Measurements from ENCODE around the gene LY6G5C. TPM values are rescaled to one million over a fixed set of nuclear protein-coding genes. Genes with fewer than 3 reads are reported as not detected.
"Not testable (repeated sequence)": the region's sequence is repeated elsewhere in the genome, so short reads cannot be mapped to it uniquely, and the experiment has no call there.

LY6G5C gene
- total and polyA plus RNA-seq, 4 donors: 0.40 to 13.1 (median 5.9) TPM

GRCh38 chr6:31715022-31715958 is 34.4 kb upstream of the LY6G5C start, which contains the start of gene LY6G6D:
LY6G6D (plus strand) TSS chr6:31715348; CDS start chr6:31715356, 8 bp downstream.
- no peaks in the 10 kb centered on the region for H3K27me3 ChIP-seq (ENCODE audit: control insufficient read depth, insufficient read depth, low read length)
- H3K27ac ChIP-seq (ENCODE audit: low read depth, low read length): peak within 1 kb of the TSS; percentile 81
- WGBS (ENCODE audit: insufficient coverage): 29% methylated on average over 13 of the region's 16 CpGs
- H3K36me3 ChIP-seq (ENCODE audit: control insufficient read depth, insufficient read depth, low read length): no peaks in the 10 kb centered on the region
- peak in 1 of 6 donors; percentile 82 for DNase-seq (ENCODE audit: low read depth in 4 of 6, low spot score in 6 of 6)
- H3K4me3 ChIP-seq (ENCODE audit: low read depth, low read length): no peak within 1 kb of the TSS
- H3K9me3 ChIP-seq (ENCODE audit: control insufficient read depth, insufficient read depth, low read length): no peaks in the 10 kb centered on the region
- peaks cover 23% of the 10 kb centered on the region for H3K4me1 ChIP-seq (ENCODE audit: control insufficient read depth, insufficient read depth, low read length)

- WGBS (ENCODE audit: insufficient coverage): 12% methylated on average over 4 of the region's 5 CpGs
- DNase-seq (ENCODE audit: low read depth in 4 of 6, low spot score in 6 of 6): peak in 2 of 6 donors; percentile 49 to 85
- H3K9me3 ChIP-seq (ENCODE audit: control insufficient read depth, insufficient read depth, low read length): no peaks in the 10 kb centered on the region
- H3K36me3 ChIP-seq (ENCODE audit: control insufficient read depth, insufficient read depth, low read length): no peaks in the 10 kb centered on the region
- no peak overlapping the region for H3K4me3 ChIP-seq (ENCODE audit: low read depth, low read length)
- H3K27ac ChIP-seq (ENCODE audit: low read depth, low read length): peak overlapping the region; percentile 81
- no peaks in the 10 kb centered on the region for H3K27me3 ChIP-seq (ENCODE audit: control insufficient read depth, insufficient read depth, low read length)
- peaks cover 23% of the 10 kb centered on the region for H3K4me1 ChIP-seq (ENCODE audit: control insufficient read depth, insufficient read depth, low read length)
These were observed 33.3 kb upstream of the LY6G5C start for GRCh38 chr6:31713991-31714684.

DNA sequence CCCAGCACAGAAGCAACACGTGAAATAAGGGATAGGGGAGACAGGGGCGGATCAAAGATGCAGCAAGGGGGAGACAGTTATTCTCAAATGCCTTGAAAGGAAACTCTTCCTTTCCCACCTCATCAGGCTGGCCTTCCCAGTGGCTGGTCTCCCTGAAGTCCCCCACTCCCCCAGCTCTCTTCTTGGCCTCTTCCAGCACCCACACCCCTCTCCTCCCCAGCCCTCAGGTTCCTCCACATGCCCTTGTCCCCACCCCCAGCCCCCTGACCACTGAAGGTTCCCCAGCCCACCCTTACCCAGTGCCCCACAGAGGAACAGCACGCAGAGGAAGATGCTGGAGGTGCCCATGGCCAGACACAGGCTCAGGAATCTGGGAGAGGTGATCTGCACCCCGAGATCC is 32.6 kb upstream of the LY6G5C start:
- no peak overlapping the region for H3K4me3 ChIP-seq (ENCODE audit: low read depth, low read length)
- WGBS (ENCODE audit: insufficient coverage): no CpG with 5 or more reads among the region's 4 CpGs
- no peaks in the 10 kb centered on the region for H3K9me3 ChIP-seq (ENCODE audit: control insufficient read depth, insufficient read depth, low read length)
- no peaks in the 10 kb centered on the region for H3K36me3 ChIP-seq (ENCODE audit: control insufficient read depth, insufficient read depth, low read length)
- H3K27me3 ChIP-seq (ENCODE audit: control insufficient read depth, insufficient read depth, low read length): no peaks in the 10 kb centered on the region
- peak overlapping the region; percentile 81 for H3K27ac ChIP-seq (ENCODE audit: low read depth, low read length)
- peaks cover 23% of the 10 kb centered on the region for H3K4me1 ChIP-seq (ENCODE audit: control insufficient read depth, insufficient read depth, low read length)
- DNase-seq (ENCODE audit: low read depth in 4 of 6, low spot score in 6 of 6): no peak

DNA sequence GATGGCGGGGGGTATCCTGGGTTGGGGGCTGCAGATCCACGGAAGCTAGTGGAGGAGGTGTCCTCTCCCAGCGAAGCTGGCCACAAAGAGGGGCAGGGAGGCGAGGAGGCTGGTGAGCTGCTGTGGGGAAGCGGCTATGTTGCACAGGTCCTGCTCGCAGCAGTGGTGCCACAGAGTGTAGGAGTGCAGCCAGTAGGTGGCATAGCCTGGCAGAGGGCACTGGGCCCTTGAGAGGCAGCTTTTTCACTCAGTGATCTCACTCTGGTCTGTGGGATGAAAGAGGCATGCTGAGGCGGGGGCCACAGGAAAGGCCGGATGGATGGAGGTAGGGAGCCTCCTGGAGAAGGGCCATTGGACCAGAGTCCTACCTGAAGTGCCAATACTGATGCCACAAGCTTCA is 31.4 kb upstream of the LY6G5C start:
- H3K9me3 ChIP-seq (ENCODE audit: control insufficient read depth, insufficient read depth, low read length): no peaks in the 10 kb centered on the region
- H3K27ac ChIP-seq (ENCODE audit: low read depth, low read length): no peak overlapping the region
- 93% methylated on average over 8 of the region's 8 CpGs for WGBS (ENCODE audit: insufficient coverage)
- no peaks in the 10 kb centered on the region for H3K36me3 ChIP-seq (ENCODE audit: control insufficient read depth, insufficient read depth, low read length)
- DNase-seq (ENCODE audit: low read depth in 4 of 6, low spot score in 6 of 6): no peak
- no peaks in the 10 kb centered on the region for H3K27me3 ChIP-seq (ENCODE audit: control insufficient read depth, insufficient read depth, low read length)
- H3K4me3 ChIP-seq (ENCODE audit: low read depth, low read length): no peak overlapping the region
- peaks cover 20% of the 10 kb centered on the region for H3K4me1 ChIP-seq (ENCODE audit: control insufficient read depth, insufficient read depth, low read length)

- WGBS (ENCODE audit: insufficient coverage): 72% methylated on average over 6 of the region's 8 CpGs
- Histone ChIP-seq H3K27me3 (ENCODE audit: control insufficient read depth, insufficient read depth, low read length) (no peaks in the 10 kb centered on the region), H3K9me3 (ENCODE audit: control insufficient read depth, insufficient read depth, low read length) (no peaks in the 10 kb centered on the region), H3K4me3 (ENCODE audit: low read depth, low read length) (no peak overlapping the region), H3K4me1 (ENCODE audit: control insufficient read depth, insufficient read depth, low read length) (peaks cover 20% of the 10 kb centered on the region), H3K27ac (ENCODE audit: low read depth, low read length) (no peak overlapping the region), H3K36me3 (ENCODE audit: control insufficient read depth, insufficient read depth, low read length) (no peaks in the 10 kb centered on the region)
- no peak for DNase-seq (ENCODE audit: low read depth in 4 of 6, low spot score in 6 of 6)
These were observed 30.4 kb upstream of the LY6G5C start for GRCh38 chr6:31711233-31711632.

DNA sequence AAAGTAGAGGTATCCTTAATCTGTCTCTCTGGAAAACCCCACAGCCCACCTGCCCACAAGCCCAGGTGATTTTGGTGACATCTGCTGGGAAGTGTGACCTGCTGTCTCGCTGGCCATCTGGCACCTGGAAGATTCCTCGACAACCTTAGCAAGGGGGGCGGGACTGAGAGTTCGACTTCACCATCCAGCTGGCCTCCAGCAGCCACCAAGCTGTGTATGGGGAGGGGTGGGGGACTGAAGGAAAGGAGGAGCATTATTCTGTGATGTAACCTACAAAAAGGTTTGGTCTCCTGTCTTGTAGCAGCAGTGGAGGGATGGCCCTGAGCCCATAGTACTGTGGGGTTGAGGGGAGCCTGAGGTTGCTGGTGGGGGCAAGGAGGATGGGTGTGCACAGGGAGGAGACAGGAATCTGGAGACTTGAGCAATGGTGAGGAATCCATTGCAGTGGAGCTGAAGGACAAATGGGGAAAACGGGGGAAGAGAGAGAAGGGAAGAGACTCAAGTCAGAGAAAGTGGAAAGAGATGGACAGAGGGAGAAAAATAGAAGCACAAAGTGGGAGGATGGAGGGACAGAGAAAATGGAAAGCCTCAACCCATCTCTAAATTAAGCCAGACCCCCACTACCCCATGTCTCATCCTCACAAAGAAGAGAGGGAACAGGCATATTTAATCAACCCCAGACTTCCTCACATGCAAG is 29.8 kb upstream of the LY6G5C start:
- WGBS (ENCODE audit: insufficient coverage): 78% methylated on average over 5 of the region's 5 CpGs
- H3K27ac ChIP-seq (ENCODE audit: low read depth, low read length): no peak overlapping the region
- DNase-seq (ENCODE audit: low read depth in 4 of 6, low spot score in 6 of 6): no peak
- no peaks in the 10 kb centered on the region for H3K9me3 ChIP-seq (ENCODE audit: control insufficient read depth, insufficient read depth, low read length)
- H3K27me3 ChIP-seq (ENCODE audit: control insufficient read depth, insufficient read depth, low read length): no peaks in the 10 kb centered on the region
- H3K4me1 ChIP-seq (ENCODE audit: control insufficient read depth, insufficient read depth, low read length): peaks cover 19% of the 10 kb centered on the region
- H3K4me3 ChIP-seq (ENCODE audit: low read depth, low read length): no peak overlapping the region
- no peaks in the 10 kb centered on the region for H3K36me3 ChIP-seq (ENCODE audit: control insufficient read depth, insufficient read depth, low read length)

- not testable (repeated sequence) for H3K27me3 ChIP-seq (ENCODE audit: control insufficient read depth, insufficient read depth, low read length); H3K4me1 ChIP-seq (ENCODE audit: control insufficient read depth, insufficient read depth, low read length); DNase-seq (ENCODE audit: low read depth in 4 of 6, low spot score in 6 of 6); H3K36me3 ChIP-seq (ENCODE audit: control insufficient read depth, insufficient read depth, low read length); H3K27ac ChIP-seq (ENCODE audit: low read depth, low read length); H3K9me3 ChIP-seq (ENCODE audit: control insufficient read depth, insufficient read depth, low read length); H3K4me3 ChIP-seq (ENCODE audit: low read depth, low read length)
- 93% methylated on average over 8 of the region's 11 CpGs for WGBS (ENCODE audit: insufficient coverage)
These were observed 28.3 kb upstream of the LY6G5C start for GRCh38 chr6:31709157-31709556.

GRCh38 chr6:31708224-31708623 is 27.4 kb upstream of the LY6G5C start:
- H3K4me3 ChIP-seq (ENCODE audit: low read depth, low read length): no peak overlapping the region
- H3K4me1 ChIP-seq (ENCODE audit: control insufficient read depth, insufficient read depth, low read length): peaks cover 7% of the 10 kb centered on the region
- DNase-seq (ENCODE audit: low read depth in 4 of 6, low spot score in 6 of 6): no peak
- H3K27ac ChIP-seq (ENCODE audit: low read depth, low read length): no peak overlapping the region
- 100% methylated on average over 2 of the region's 3 CpGs for WGBS (ENCODE audit: insufficient coverage)
- no peaks in the 10 kb centered on the region for H3K27me3 ChIP-seq (ENCODE audit: control insufficient read depth, insufficient read depth, low read length)
- no peaks in the 10 kb centered on the region for H3K36me3 ChIP-seq (ENCODE audit: control insufficient read depth, insufficient read depth, low read length)
- no peaks in the 10 kb centered on the region for H3K9me3 ChIP-seq (ENCODE audit: control insufficient read depth, insufficient read depth, low read length)

DNA sequence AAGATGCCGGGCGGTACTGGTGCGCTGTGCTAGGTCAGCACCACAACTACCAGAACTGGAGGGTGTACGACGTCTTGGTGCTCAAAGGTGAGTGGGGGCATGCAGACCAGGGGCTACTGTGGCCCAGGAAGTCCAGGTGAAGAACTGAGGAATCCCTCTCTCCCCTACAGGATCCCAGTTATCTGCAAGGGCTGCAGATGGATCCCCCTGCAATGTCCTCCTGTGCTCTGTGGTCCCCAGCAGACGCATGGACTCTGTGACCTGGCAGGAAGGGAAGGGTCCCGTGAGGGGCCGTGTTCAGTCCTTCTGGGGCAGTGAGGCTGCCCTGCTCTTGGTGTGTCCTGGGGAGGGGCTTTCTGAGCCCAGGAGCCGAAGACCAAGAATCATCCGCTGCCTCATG is 26.8 kb upstream of the LY6G5C start:
- Histone ChIP-seq H3K4me3 (ENCODE audit: low read depth, low read length) (no peak overlapping the region), H3K27ac (ENCODE audit: low read depth, low read length) (no peak overlapping the region), H3K9me3 (ENCODE audit: control insufficient read depth, insufficient read depth, low read length) (no peaks in the 10 kb centered on the region), H3K4me1 (ENCODE audit: control insufficient read depth, insufficient read depth, low read length) (peaks cover 7% of the 10 kb centered on the region), H3K36me3 (ENCODE audit: control insufficient read depth, insufficient read depth, low read length) (no peaks in the 10 kb centered on the region), H3K27me3 (ENCODE audit: control insufficient read depth, insufficient read depth, low read length) (no peaks in the 10 kb centered on the region)
- 88% methylated on average over 3 of the region's 10 CpGs for WGBS (ENCODE audit: insufficient coverage)
- DNase-seq (ENCODE audit: low read depth in 4 of 6, low spot score in 6 of 6): no peak

Data from spinal cord (tissue), 10 donors.